ENCODE measurements around the gene FTO. TPM values are rescaled to one million over a fixed set of nuclear protein-coding genes. Genes with fewer than 3 reads are reported as not detected.
A peak's percentile ranks its signal among the peaks of the same experiment; 100 is the strongest.

The FTO gene
- total RNA-seq, 1 donor from 2014 or later = 107 TPM

GRCh38 chr16:53814801-53815200 lies 110.8 kb downstream of the FTO start:
- Mint-ChIP-seq H3K4me3 (no peak overlapping the region), H3K27ac (ENCODE audit: unreplicated experiment) (no peak overlapping the region), H3K9me3 (peaks cover 6% of the 10 kb centered on the region), H3K4me1 (peaks cover 10% of the 10 kb centered on the region), H3K27me3 (ENCODE audit: low read depth) (no peaks in the 10 kb centered on the region), H3K36me3 (ENCODE audit: low read depth) (peaks cover 29% of the 10 kb centered on the region)
- DNase-seq (ENCODE audit: low read depth, low spot score) = no peak
- TF ChIP-seq CTCF (conservative IDR thresholded peaks at IDR 0.05) = no peak

GRCh38 chr16:53816211-53816836 lies 112.4 kb downstream of the FTO start:
- Mint-ChIP-seq H3K4me3 (no peak overlapping the region), H3K27me3 (ENCODE audit: low read depth) (no peaks in the 10 kb centered on the region), H3K4me1 (peaks cover 6% of the 10 kb centered on the region), H3K36me3 (ENCODE audit: low read depth) (peaks cover 21% of the 10 kb centered on the region), H3K9me3 (peaks cover 6% of the 10 kb centered on the region), H3K27ac (ENCODE audit: unreplicated experiment) (peak overlapping the region; percentile 79)
- DNase-seq (ENCODE audit: low read depth, low spot score) = no peak
- TF ChIP-seq CTCF (conservative IDR thresholded peaks at IDR 0.05) = no peak

GRCh38 chr16:53817117-53817755 lies 113.3 kb downstream of the FTO start:
- Mint-ChIP-seq H3K27ac (ENCODE audit: unreplicated experiment) (no peak overlapping the region), H3K9me3 (peaks cover 6% of the 10 kb centered on the region), H3K4me1 (peaks cover 6% of the 10 kb centered on the region), H3K27me3 (ENCODE audit: low read depth) (no peaks in the 10 kb centered on the region), H3K36me3 (ENCODE audit: low read depth) (peaks cover 21% of the 10 kb centered on the region), H3K4me3 (no peak overlapping the region)
- no peak for DNase-seq (ENCODE audit: low read depth, low spot score)
- no peak for TF ChIP-seq CTCF (conservative IDR thresholded peaks at IDR 0.05)

- TF ChIP-seq CTCF (conservative IDR thresholded peaks at IDR 0.05) = no peak
- H3K4me1 Mint-ChIP-seq = peaks cover 6% of the 10 kb centered on the region
- H3K36me3 Mint-ChIP-seq (ENCODE audit: low read depth) = peaks cover 21% of the 10 kb centered on the region
- no peak overlapping the region for H3K27ac Mint-ChIP-seq (ENCODE audit: unreplicated experiment)
- no peak for DNase-seq (ENCODE audit: low read depth, low spot score)
- H3K27me3 Mint-ChIP-seq (ENCODE audit: low read depth) = no peaks in the 10 kb centered on the region
- H3K4me3 Mint-ChIP-seq = no peak overlapping the region
- peaks cover 6% of the 10 kb centered on the region for H3K9me3 Mint-ChIP-seq
These were observed 114.0 kb downstream of the FTO start for GRCh38 chr16:53817812-53818550.

- no peak overlapping the region for H3K4me3 Mint-ChIP-seq
- peaks cover 2% of the 10 kb centered on the region for H3K9me3 Mint-ChIP-seq
- no peaks in the 10 kb centered on the region for H3K27me3 Mint-ChIP-seq (ENCODE audit: low read depth)
- H3K4me1 Mint-ChIP-seq = peaks cover 4% of the 10 kb centered on the region
- no peak for DNase-seq (ENCODE audit: low read depth, low spot score)
- peaks cover 9% of the 10 kb centered on the region for H3K36me3 Mint-ChIP-seq (ENCODE audit: low read depth)
- no peak for TF ChIP-seq CTCF (conservative IDR thresholded peaks at IDR 0.05)
- no peak overlapping the region for H3K27ac Mint-ChIP-seq (ENCODE audit: unreplicated experiment)
These were observed 117.5 kb downstream of the FTO start for GRCh38 chr16:53821487-53821886.
